Mononuclear cell (primary cell): ENCODE data around the gene RTBDN. TPM values are rescaled to one million over a fixed set of nuclear protein-coding genes. Genes with fewer than 3 reads are reported as not detected.

Experiments
- H3K27me3 ChIP-seq: 2 replicates; pipeline ENCODE4 v1.6.0; 2011; ENCODE audit warnings: low read length, control low read depth; ENCODE audit not compliant: insufficient read depth
- H3K4me1 ChIP-seq: 2 replicates; pipeline ENCODE4 v1.5.1; 2011; ENCODE audit warnings: mild to moderate bottlenecking, low read length, control low read depth; ENCODE audit not compliant: insufficient read depth
- H3K4me3 ChIP-seq: 2 replicates; pipeline ENCODE4 v1.5.1; 2011; ENCODE audit warnings: mild to moderate bottlenecking, low read length, moderate library complexity
- H3K9me3 ChIP-seq: 2 replicates; pipeline ENCODE4 v1.5.1; 2011; ENCODE audit warnings: low read depth, mild to moderate bottlenecking, control low read depth, low read length
- total RNA-seq: library from RNA; depleted of rRNA; stranded (reverse); fragments of >200 nt; gene quantifications from one replicate; pipeline ENCODE4 v1.2.3, GENCODE V29; 2012

Gene RTBDN
- total RNA-seq, 1 donor: 0.21 TPM

GRCh38 chr19:12794196-12794941, 40.0 kb downstream of the RTBDN start:
- Histone ChIP-seq H3K9me3 (no peaks in the 10 kb centered on the region), H3K27me3 (no peaks in the 10 kb centered on the region), H3K4me1 (peaks cover 40% of the 10 kb centered on the region), H3K4me3 (peak overlapping the region; percentile 100)

- no peaks in the 10 kb centered on the region for H3K27me3 ChIP-seq
- H3K4me1 ChIP-seq: peaks cover 49% of the 10 kb centered on the region
- no peaks in the 10 kb centered on the region for H3K9me3 ChIP-seq
- H3K4me3 ChIP-seq: peak overlapping the region; percentile 100
These were observed 40.8 kb downstream of the RTBDN start for GRCh38 chr19:12793290-12794195.

- H3K27me3 ChIP-seq: no peaks in the 10 kb centered on the region
- H3K9me3 ChIP-seq: no peaks in the 10 kb centered on the region
- peak overlapping the region; percentile 100 for H3K4me3 ChIP-seq
- peaks cover 55% of the 10 kb centered on the region for H3K4me1 ChIP-seq
These were observed 41.5 kb downstream of the RTBDN start for GRCh38 chr19:12792853-12793289.

GRCh38 chr19:12792051-12792852, 42.1 kb downstream of the RTBDN start:
- Histone ChIP-seq H3K4me1 (peaks cover 61% of the 10 kb centered on the region), H3K4me3 (peak overlapping the region; percentile 100), H3K9me3 (no peaks in the 10 kb centered on the region)

GRCh38 chr19:12791345-12792050, 42.9 kb downstream of the RTBDN start, which contains the start of gene JUNB:
TSS of gene JUNB (plus strand) at chr19:12791486. CDS start at chr19:12791772, 286 bp downstream.
- Histone ChIP-seq H3K9me3 (no peaks in the 10 kb centered on the region), H3K4me1 (peaks cover 67% of the 10 kb centered on the region), H3K27me3 (no peaks in the 10 kb centered on the region), H3K4me3 (peak within 1 kb of the TSS; percentile 100)

More at GRCh38 chr19:12792051-12792852, 42.1 kb downstream of the RTBDN start:
- H3K27me3 ChIP-seq: no peaks in the 10 kb centered on the region

- Histone ChIP-seq H3K9me3 (no peaks in the 10 kb centered on the region), H3K27me3 (no peaks in the 10 kb centered on the region), H3K4me3 (peak overlapping the region; percentile 100), H3K4me1 (peaks cover 67% of the 10 kb centered on the region)
These were observed 43.6 kb downstream of the RTBDN start for GRCh38 chr19:12790628-12791344.

GRCh38 chr19:12789904-12790619, 44.3 kb downstream of the RTBDN start:
- no peaks in the 10 kb centered on the region for H3K9me3 ChIP-seq
- peaks cover 67% of the 10 kb centered on the region for H3K4me1 ChIP-seq
- H3K27me3 ChIP-seq: no peaks in the 10 kb centered on the region
- H3K4me3 ChIP-seq: peak overlapping the region; percentile 100

- H3K9me3 ChIP-seq: no peaks in the 10 kb centered on the region
- peaks cover 67% of the 10 kb centered on the region for H3K4me1 ChIP-seq
- peak overlapping the region; percentile 100 for H3K4me3 ChIP-seq
- no peaks in the 10 kb centered on the region for H3K27me3 ChIP-seq
These were observed 45.1 kb downstream of the RTBDN start for GRCh38 chr19:12789098-12789903.

- Histone ChIP-seq H3K4me3 (peak overlapping the region; percentile 100), H3K27me3 (no peaks in the 10 kb centered on the region), H3K9me3 (no peaks in the 10 kb centered on the region), H3K4me1 (peaks cover 67% of the 10 kb centered on the region)
These were observed 45.7 kb downstream of the RTBDN start for GRCh38 chr19:12788682-12789097.

- no peaks in the 10 kb centered on the region for H3K27me3 ChIP-seq
- H3K9me3 ChIP-seq: no peaks in the 10 kb centered on the region
- peaks cover 72% of the 10 kb centered on the region for H3K4me1 ChIP-seq
- H3K4me3 ChIP-seq: peak overlapping the region; percentile 100
These were observed 46.2 kb downstream of the RTBDN start for GRCh38 chr19:12788042-12788681.

- no peaks in the 10 kb centered on the region for H3K9me3 ChIP-seq
- no peak overlapping the region for H3K4me3 ChIP-seq
- H3K4me1 ChIP-seq: peaks cover 79% of the 10 kb centered on the region
- no peaks in the 10 kb centered on the region for H3K27me3 ChIP-seq
These were observed 46.9 kb downstream of the RTBDN start for GRCh38 chr19:12787458-12787857.

- Histone ChIP-seq H3K4me1 (peaks cover 83% of the 10 kb centered on the region), H3K4me3 (no peak overlapping the region)
These were observed 47.4 kb downstream of the RTBDN start for GRCh38 chr19:12786952-12787351.

More at GRCh38 chr19:12786952-12787351, 47.4 kb downstream of the RTBDN start:
- H3K27me3 ChIP-seq: no peaks in the 10 kb centered on the region
- H3K9me3 ChIP-seq: no peaks in the 10 kb centered on the region
